ENCODE data around the gene KIF6.

GRCh38 chr6:39610221-39610620 lies 115.0 kb downstream of the KIF6 start:
- no peak for TF ChIP-seq CTCF (IDR thresholded peaks at IDR 0.05; ENCODE audit: low read length)
- no peak for TF ChIP-seq EZH2phosphoT487 (IDR thresholded peaks at IDR 0.05; ENCODE audit: low read length)
- TF ChIP-seq EZH2 (optimal IDR thresholded peaks at IDR 0.05; ENCODE audit: low read depth, low read length), result no peak
